ENCODE results near the gene NACAD. TPM values are rescaled to one million over a fixed set of nuclear protein-coding genes. Genes with fewer than 3 reads are reported as not detected.

NACAD gene
- total RNA-seq, 4 donors from 2014 or later, result 1.4 to 4.4 (median 3.0) TPM

GRCh38 chr7:45053401-45053800, 35.4 kb downstream of the NACAD start:
- no peak for ATAC-seq (ENCODE audit: low FRiP score)
- no peak for DNase-seq (ENCODE audit: low spot score)

GRCh38 chr7:45052011-45052410, 36.8 kb downstream of the NACAD start:
- no peak for TF ChIP-seq CTCF (IDR thresholded peaks at IDR 0.05)
- DNase-seq (ENCODE audit: low spot score) (no peak), ATAC-seq (ENCODE audit: low FRiP score) (no peak)

More at GRCh38 chr7:45053401-45053800, 35.4 kb downstream of the NACAD start:
- TF ChIP-seq CTCF (IDR thresholded peaks at IDR 0.05), result no peak

- DNase-seq (ENCODE audit: low spot score), result no peak
- ATAC-seq (ENCODE audit: low FRiP score), result no peak
- TF ChIP-seq CTCF (IDR thresholded peaks at IDR 0.05), result no peak
Measured at GRCh38 chr7:45050198-45050597, 38.6 kb downstream of the NACAD start.

- DNase-seq (ENCODE audit: low spot score), result no peak
- ATAC-seq (ENCODE audit: low FRiP score), result no peak
- TF ChIP-seq CTCF (IDR thresholded peaks at IDR 0.05), result no peak
Measured at GRCh38 chr7:45048748-45049147, 40.0 kb downstream of the NACAD start.

GRCh38 chr7:45044338-45044737, 44.4 kb downstream of the NACAD start:
- TF ChIP-seq CTCF (IDR thresholded peaks at IDR 0.05), result no peak
- no peak for DNase-seq (ENCODE audit: low spot score)
- no peak for ATAC-seq (ENCODE audit: low FRiP score)

GRCh38 chr7:45039106-45039505, 49.7 kb downstream of the NACAD start:
- no peak for TF ChIP-seq CTCF (IDR thresholded peaks at IDR 0.05)
- DNase-seq (ENCODE audit: low spot score) (no peak), ATAC-seq (ENCODE audit: low FRiP score) (no peak)

- ATAC-seq (ENCODE audit: low FRiP score), result no peak
- no peak for DNase-seq (ENCODE audit: low spot score)
Measured at GRCh38 chr7:45037876-45038275, 50.9 kb downstream of the NACAD start.

More at GRCh38 chr7:45037876-45038275, 50.9 kb downstream of the NACAD start:
- TF ChIP-seq CTCF (IDR thresholded peaks at IDR 0.05), result no peak
